Stimulated activated CD4-positive, alpha-beta T cell treated with anti-CD3 and anti-CD28 coated beads, Interleukin-4, amount 100 ng/mL, for 1 hour (primary cell): ENCODE data around the gene IGFBP1.
A peak's percentile ranks its signal among the peaks of the same experiment; 100 is the strongest.

Experiments used
- DNase-seq: peaks from one replicate; pipeline ENCODE4 v3.0.0-alpha.2; 2020

The IGFBP1 gene

DNA sequence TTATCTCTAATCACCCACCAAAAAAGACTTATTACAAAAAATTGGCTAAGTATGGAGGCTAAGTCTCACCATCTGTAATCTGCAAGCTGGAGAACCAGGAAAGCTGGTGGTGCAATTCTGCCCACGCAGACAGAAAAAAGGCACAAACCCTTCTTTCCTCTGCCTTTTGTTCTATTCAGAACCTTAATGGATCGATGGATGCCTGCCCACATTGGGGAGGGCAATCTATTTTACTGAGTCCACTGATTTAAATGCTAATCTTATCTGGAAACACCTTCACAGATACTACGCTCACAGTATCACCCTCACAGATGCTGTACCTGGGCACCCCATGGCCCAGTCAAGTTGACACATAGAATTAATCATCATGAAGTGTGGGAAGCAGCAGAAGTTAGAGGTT lies 22.6 kb downstream of the IGFBP1 start:
- no peak for DNase-seq

DNA sequence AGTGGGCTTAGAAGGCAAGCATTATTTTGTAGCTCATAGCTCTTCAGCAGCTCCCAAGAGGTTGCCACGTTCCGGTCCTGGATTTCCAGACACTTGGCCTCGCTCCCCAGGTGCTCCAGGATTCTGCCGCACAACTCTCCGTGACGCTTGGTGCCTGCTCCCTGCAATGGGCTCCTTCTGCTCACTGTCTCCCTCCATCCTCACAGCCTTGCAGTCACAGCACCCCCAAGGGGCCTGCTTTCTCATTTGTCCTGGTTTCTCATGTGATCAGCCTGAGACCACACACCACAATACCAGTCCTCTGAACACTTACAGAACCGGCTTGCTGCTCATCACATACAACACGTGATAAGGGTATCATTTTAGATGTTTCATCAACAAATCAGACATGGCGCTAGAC lies 23.0 kb downstream of the IGFBP1 start:
- DNase-seq, result no peak

DNA sequence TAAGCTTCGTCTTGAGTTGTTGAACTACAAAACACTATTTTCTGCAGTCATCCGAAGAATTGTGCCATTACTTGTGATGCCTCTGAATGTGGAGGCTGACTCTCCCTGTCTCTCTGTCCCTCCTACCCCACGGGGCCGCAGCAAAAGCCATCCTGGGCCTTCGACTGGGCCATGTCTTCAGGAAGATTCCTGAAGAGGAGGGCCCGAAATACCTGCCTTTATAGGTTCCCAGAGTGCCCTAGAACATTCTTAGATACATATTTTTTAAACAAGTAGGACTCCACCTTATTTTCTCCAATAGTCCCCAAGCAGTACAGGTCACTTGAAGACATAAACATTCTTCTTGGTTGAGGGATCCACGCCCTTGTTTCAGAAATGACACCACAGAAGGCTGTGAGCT lies 24.7 kb downstream of the IGFBP1 start:
- no peak for DNase-seq

DNA sequence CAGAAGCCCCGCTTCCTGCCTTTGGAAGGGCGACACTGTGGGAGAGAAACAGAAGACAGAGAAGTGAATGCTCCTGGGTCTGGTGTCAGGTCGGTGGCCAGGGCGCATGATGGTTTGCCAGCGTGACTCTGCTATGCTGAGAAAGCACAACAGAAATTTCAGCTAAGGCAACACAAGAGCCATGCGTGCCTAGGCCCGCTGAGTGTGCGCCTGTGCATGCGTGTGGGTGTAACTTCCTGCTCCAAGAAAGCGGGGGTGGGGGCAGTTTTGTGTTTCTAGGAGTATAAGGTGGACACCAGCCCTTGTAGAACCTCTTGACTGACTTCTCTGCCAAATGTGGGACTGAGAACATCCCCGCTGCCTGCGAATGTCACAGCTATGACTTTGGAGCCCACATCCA lies 26.6 kb downstream of the IGFBP1 start:
- DNase-seq, result no peak

DNA sequence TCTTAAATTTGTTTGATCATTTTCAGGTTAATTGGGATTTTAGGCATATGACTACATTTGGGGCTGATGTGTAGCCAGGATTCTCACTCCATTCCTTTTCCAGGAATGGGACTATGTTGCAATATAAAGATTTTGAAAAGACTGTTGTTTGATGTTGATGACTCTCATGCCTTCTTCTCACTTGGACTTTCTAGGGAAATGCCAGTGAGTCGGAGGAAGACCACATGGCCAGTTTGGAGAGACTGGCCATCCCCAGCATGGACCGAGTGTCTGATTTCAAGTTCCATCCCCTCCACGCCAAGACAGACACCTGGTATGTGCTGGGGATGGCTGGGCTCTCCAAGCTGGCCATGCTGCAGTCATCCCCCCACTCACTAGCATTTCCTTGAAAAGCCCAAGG lies 27.3 kb downstream of the IGFBP1 start:
- DNase-seq, result no peak

DNA sequence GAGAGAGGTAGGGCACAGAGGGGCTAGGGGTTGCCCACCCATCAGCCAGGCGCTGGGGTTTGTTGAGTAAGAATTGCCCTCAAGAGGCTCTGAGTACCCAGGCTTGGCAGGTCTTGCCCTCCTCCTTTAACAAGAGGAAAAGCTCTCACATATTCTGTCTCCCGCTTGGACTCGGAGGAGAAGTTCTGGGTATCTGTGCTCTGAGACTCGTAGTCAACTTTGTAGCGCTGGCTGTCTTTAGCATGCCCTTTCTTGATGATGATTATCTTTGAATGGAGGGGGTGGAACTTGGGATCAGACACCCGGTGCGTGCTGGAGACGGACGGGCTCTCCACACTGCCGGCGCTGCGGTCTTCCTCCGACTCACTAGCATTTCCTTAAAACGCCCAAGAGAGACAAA lies 28.8 kb downstream of the IGFBP1 start:
- DNase-seq, result no peak

DNA sequence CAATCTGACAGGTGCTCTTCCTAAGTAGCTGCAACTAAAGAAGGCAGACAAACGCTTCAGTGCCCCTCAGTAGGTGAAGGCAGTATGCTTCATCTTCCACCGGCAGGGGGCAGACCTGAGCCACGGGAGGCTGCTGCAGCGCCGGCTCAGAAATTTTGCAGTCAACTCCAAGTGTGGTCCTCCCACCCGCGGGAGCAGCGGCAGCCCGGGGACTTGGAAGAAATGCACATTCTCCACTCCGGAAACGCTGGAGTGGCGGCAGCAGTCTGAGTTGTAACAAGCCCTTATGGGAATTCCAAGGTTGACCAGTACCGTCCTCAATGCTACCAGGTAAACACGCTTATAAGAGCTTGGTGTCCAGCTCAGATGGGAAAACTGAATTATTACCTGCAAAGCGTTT lies 29.4 kb downstream of the IGFBP1 start:
- peak; percentile 78 for DNase-seq

DNA sequence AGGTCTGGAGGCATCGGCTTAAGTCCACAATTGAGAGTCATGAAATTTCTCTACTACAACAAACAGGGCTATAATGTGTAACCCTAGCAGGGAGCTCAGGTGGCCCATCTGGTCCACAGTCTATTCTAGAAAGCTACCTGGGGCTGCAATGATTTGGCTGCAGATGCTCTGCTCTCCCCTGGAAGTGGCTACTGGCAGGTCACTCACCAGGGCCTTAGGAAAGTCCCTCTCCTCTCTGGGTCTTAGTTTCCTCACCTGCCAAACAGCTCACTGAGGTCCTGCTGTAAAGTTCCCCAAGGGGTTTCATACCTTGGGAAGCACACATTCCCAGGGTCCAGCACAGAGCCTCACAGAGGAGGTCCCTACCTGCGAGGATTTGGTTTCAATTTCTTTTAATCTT lies 30.3 kb downstream of the IGFBP1 start:
- no peak for DNase-seq

DNA sequence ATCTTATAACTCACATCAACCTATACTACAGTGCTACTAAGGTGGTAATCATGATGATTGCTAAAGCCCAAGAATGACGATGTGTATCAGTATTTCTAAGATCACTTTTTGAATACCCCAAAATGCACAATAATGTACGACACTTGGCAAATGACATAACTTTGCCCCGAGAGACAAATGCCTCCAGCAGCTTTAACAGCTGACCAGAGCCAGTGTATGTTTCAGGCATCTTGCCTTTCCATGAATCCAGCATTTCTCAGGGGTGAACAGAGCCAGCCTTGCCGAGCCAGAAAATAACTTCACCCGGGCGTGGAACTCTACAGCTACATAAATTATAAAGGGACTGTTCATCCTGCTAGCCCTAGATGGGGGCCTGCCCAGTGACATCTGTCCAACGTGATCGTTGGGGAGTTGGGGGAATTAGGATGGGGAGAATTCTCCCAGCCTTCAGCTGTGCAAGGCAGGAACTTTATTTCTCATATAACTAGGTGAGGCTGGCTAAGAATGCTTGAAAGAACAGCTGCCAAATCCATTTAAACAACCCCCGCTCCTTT lies 31.0 kb downstream of the IGFBP1 start:
- DNase-seq, result no peak

DNA sequence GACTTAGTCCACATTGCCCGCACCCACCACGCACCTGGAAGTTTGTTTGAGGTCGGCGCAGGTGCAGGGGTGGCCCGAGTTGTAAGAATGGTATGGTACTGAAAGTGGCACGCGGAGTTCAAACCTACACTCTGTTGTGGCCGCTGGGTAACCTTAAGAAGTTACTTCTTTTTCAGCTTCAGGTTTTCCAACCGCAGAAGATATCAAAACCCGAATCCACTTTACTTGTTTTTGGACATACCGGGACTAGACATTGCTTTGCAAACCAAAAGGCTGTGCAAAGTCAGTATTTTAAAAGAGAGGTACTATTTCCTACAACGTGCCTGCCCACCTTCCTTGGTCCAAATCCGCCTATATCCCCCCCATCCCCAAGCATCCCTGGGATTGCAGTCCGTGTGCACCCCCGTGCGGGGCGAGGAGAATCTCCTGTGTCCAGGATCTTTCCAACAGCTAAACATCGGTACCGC lies 31.7 kb downstream of the IGFBP1 start:
- no peak for DNase-seq

DNA sequence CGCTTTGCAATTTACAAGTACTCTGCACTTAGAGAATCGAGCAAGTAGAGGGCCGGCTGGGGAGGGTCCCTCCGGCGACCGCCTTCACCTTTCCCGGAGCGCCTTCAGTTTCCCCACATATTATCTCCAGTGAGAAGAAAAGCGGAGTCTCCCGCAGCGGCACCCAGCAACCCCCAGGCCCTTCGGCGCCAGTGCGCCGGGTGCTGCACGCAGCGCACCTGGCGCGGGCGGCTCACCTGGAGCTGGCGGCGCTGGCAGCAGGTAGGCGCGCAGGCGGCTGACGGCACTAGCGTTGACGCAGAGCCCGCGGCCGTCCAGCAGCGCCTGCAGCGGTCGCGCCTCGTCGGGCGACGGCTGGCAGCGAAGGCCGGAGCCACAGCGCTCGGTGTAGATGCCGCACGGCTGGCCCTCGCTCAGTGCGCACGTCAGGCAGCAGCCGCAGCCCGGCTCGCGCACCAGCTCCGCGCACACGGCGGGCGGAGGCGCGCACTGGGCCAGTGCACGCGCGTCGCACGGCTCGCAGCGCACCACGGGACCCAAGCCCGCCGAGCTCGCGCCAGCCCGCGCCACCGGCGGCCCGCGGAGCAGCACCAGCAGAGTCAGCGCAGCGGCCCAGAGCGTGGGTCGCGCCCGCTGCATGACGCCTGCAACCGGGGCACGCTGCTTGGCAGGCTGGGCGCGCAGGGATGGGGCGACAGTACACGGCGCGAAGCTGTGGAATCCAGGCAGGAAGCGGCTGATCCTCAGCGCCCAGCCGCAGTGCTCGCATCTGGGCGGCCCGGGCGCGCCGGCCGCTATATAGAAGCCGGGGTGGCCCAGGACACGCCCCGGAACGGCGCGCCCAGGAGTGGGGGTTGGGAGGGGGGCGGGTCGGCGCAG lies 32.5 kb downstream of the IGFBP1 start, which contains the start of gene IGFBP3:
Gene IGFBP3 (minus strand): TSS at position 771 of the 879 bp plus-strand sequence. CDS start 132 bp downstream, at position 639.
- DNase-seq, result no peak

DNA sequence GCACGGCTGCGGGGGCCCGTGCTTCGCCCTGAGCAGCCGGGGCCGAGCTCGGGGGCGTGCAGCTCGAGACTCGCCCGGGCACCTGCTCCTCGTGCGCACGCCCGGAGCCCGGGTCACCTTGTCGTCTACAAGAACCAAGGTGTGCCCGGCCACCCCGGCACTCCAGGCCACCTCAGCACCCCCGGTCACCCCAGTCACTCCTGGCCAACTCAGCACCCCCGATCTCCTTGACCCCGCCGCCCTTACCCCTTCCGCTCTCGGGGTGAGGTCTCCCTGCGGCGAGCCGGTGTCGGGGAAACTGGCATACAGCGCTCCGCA lies 33.1 kb downstream of the IGFBP1 start:
- DNase-seq, result no peak

DNA sequence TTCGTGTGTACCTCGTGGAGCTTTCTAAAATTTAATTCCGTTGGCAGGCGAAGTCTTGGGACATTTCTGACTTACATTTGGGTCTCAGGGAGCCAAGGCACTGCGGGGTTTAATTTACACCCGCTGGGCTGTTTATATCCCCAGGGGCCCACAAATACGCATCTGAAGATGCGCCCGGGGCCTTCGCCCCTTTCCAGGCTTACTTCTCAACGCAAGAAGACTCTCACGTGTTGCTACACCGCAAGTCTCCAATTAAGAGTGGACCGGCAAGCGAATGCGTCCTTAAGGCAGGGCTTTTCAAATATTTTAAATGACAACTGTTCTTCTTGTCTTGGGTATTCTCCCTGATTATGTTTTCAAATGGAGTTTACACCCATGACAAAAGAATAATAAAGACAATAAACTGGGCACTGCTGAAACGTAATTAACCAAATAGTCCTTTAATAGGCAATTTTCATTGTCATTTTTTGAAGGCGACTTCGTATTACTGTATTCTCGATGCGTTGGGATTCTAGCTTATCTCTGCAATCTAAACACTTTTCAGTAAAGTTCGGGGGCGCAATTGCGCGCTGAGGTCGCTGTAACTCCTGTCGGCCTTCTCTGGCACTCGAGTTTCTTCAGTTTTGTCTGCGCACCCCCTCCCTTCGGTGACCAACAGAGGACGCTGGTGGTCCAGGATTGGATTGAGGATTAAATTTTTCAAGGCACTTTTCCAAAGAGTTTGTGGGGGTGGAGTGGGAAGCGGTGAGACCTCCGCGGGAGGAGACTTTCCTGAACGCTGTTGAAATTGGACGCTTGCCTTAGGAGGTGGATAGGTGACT lies 33.6 kb downstream of the IGFBP1 start:
- no peak for DNase-seq

DNA sequence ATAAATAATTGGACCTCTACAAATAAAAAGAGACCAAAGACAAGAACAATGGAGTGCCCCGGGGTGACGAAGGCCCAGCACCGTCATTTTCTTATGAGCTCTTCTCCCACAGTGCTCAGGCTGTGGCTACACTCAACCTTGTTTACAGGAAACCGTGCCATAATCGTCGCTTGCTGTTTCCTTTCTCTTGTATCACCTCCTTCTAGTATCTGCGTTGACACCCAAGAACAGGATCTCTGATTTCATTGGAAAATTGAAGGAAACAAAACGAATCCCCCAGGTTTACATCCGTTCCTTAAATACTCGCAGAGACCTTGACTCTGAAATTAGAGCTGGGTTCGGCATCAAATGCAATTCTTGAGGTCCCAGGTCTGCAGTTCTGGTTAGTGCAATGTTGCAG lies 34.5 kb downstream of the IGFBP1 start:
- no peak for DNase-seq

DNA sequence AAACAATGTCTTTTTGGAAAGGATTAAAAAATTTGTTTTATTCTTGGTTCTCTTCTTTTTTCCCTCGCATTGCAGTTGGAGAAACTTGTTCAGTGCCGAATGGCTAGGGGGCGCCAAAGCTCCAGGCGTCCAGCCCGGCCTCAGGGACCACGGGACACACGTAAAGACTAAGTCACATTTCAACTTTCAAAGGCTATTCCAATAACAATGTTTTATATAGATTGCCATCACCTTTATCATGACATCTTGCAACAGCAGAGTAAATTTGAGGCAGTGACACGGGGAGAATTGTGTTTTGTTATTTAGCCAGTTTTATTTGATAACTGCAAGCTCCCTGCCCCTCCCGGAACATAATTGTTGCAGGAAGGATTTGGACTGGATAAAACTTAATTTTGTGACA lies 35.0 kb downstream of the IGFBP1 start:
- peak; percentile 50 for DNase-seq

DNA sequence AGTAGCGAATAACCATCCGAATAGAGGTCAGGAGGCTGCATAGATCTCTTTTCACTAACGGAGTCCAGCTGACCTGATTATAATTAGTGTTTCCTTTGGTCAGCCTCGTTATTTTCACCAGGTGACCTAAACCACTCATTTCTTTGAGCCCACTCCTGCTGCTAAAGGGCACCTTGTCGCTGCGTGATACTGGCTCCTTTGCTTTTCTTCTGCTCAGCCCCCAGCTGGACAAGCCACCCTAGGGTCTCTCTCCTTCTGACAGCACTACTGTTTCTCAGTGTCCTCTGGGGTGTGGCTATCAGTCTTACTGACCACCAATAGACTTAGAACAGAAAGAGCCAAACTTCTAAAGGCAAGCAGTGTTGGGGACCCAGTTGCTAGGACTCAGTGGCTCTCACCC lies 35.5 kb downstream of the IGFBP1 start:
- no peak for DNase-seq

DNA sequence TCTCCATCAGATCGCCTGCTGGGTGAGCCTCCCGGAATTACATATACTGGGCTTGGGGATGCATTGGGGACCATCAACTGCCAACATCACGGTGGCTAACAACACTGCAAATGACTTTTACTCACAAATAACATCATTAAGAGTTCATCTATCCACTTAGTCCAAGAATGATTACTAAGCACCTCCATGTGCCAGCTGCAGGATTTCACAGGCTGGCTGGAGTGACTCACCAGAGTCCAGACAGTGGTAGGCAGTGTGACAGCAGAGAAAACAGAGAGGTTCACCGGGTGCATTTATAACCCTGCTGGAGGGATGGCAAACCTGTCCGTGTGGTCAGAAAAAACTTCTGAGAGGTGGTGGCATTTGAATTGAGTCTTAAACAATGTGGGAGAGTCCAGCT lies 36.0 kb downstream of the IGFBP1 start:
- DNase-seq, result no peak

DNA sequence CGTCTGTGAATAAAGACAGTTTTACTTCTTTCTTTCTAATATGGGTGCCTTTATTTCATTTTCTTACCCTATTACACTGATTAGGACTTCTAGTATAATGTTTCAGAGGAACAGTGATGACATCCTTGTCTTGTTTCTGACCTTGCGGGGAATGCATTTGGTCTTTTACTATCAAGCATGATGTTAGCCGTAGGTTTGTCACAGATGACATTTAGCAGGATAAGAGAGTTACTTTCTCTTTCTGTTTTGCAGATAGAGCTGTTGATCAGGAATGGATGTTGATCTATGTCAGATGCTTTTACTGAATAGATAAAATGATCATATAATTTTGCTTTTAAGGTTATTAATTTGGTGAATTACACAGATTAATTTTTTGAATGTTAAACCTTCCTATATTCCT lies 39.4 kb downstream of the IGFBP1 start:
- DNase-seq, result no peak

DNA sequence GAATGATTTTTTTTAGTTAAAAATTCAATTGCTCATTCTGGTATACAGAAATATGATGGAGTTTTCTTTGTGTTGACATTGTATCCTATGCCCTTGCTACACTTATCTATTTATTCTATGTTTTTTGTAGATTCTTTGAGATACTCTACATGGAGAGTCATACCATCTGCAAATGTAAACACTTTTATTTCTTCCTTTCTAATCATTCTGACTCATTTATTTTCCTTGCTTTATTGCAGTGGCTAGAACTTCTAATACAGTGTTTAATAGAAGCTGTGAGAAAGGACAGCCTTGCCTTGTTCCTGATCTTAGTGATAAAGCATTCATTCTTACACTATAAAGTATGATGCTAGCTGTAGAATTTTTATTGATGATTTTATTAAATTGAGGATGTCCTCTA lies 42.7 kb downstream of the IGFBP1 start:
- no peak for DNase-seq

DNA sequence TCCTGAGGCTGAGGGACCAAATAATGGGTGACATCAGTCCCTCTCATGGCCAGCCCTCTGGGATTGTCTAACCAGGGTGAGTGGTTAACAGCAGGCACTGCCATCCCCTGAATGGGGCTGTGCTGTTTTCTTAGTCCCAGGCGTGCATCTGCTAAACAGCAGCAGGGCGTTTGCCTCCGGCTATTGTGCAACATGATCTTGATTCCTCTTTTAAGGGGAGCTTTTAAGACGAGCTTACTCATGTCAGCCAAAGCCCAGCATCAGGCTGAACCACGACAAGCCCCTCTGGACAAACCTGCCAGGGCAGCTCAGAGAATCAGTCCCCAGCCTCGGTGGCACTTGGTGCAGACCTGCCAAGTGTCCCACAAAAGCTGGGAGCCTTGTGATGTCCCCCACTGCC lies 49.0 kb downstream of the IGFBP1 start:
- no peak for DNase-seq

DNA sequence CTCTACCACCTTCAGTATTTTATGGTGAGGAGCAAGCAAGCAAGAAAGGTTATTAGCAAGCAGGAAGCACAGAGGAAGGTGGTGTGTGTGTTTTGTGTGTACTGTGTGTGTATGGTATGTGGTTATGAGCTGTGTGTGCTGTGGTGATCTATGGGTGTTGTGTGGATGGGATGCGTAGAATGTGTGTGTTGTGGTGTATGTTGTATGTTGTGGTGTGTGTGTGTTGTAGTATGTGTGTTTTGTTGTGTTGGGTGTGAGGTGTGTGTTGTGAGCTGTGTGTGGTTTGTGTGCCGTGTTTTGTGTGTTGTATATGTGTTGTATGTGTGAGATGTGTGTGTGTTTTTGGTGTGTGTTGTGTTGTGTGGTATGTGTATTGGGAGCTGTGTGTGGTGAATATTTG lies 49.6 kb downstream of the IGFBP1 start:
- DNase-seq, result no peak

DNA sequence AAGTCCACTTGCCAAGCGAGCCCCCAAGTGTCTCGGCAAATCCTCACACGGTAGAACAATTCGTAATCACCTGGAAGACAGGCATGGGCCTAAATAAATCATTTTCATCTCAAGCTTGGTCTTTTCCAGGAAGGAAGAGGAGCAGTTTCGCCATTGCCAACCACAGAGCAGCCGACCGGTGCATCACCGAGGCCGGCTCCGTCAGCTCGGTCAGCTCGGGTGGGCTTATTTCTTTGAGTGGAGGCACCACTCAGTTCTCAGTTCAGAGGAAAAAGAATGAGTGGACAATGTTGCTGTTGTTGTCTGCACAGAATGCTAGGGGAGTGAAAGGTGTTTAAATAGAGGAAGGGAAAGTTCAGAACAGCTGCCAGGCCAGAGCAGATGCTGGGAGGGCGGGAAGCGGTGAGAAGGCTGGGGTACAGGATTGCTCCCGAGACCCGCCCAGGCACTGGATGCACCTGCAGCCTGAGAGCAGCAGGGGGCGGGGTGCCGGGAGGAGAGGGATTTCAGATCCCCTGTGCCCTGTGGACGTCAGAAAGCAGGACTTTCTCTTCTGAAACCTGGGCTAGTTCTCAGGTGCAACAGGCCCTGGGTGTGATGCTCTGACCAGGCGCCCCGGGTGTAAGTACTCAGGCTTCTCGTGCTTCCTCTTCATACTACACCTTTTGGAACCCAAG lies 50.5 kb downstream of the IGFBP1 start:
- no peak for DNase-seq

DNA sequence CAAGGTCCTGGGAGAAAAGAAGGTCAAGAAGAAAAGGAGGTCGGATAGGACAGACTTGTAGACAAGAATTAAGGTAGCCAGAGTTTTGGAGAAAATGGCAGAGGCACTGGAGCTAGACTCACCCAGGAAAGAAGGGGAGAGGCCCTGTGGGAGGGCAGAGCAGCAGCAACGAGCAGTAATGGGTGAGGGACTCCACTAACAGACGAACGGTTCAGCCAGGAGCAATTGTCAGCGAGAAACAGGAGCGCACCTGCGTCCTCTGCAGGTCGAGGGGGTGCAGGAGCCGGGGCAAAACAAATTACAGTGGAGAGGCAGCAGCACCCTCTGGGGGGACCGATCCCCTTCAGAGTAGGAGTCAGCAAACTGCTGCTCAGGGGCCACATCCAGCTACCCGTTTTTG lies 51.3 kb downstream of the IGFBP1 start:
- DNase-seq, result no peak
